ENCODE measurements around the gene EEF2K.

- TF ChIP-seq CTCF (IDR thresholded peaks at IDR 0.05) (no peak), JUN (IDR thresholded peaks at IDR 0.05) (no peak), EP300 (IDR thresholded peaks at IDR 0.05) (no peak), POLR2A (IDR thresholded peaks at IDR 0.05; ENCODE audit: low read length) (no peak), FOSL2 (IDR thresholded peaks at IDR 0.05) (no peak), FOSL2 (CRISPR knock-in tag; IDR thresholded peaks at IDR 0.05) (no peak), MAX (IDR thresholded peaks at IDR 0.05) (no peak), USF2 (IDR thresholded peaks at IDR 0.05) (no peak), ELK1 (IDR thresholded peaks at IDR 0.05; ENCODE audit: low read depth, low read length) (no peak), ESRRA (IDR thresholded peaks at IDR 0.05; ENCODE audit: borderline replicate concordance, low read length) (no peak), GATA3 (IDR thresholded peaks at IDR 0.05; ENCODE audit: borderline replicate concordance) (no peak), RAD21 (conservative IDR thresholded peaks at IDR 0.05 in 1 of 2, IDR thresholded peaks at IDR 0.05 in 1 of 2) (no peak), RFX5 (IDR thresholded peaks at IDR 0.05) (no peak), CEBPB (IDR thresholded peaks at IDR 0.05) (no peak), HES2 (IDR thresholded peaks at IDR 0.05) (no peak)
Observed at GRCh38 chr16:22266546-22266945, 60.5 kb downstream of the EEF2K start.
